ENCODE data around the gene BTBD2. TPM values are rescaled to one million over a fixed set of nuclear protein-coding genes. Genes with fewer than 3 reads are reported as not detected.
A peak's percentile ranks its signal among the peaks of the same experiment; 100 is the strongest.

Gene BTBD2
- total and polyA plus RNA-seq, 8 donors, result 63.1 to 112 (median 95.2) TPM

- intact Hi-C loops (cut with DNase I), result no loop called here
- H3K27me3 ChIP-seq, result no peaks in the 10 kb centered on the region
- no peak overlapping the region for H3K4me3 ChIP-seq
- H3K4me1 ChIP-seq, result no peaks in the 10 kb centered on the region
- peaks cover 0 to 99% of the 10 kb centered on the region in 2 donors for H3K36me3 ChIP-seq
- no peak for TF ChIP-seq CTCF (IDR thresholded peaks at IDR 0.05)
- no peak overlapping the region for H3K27ac ChIP-seq
- DNase-seq (no peak), ATAC-seq (no peak)
- no peaks in the 10 kb centered on the region for H3K9me3 ChIP-seq
Measured at GRCh38 chr19:1979017-1979416, 36.5 kb downstream of the BTBD2 start.

- Histone ChIP-seq H3K4me3 (no peak overlapping the region), H3K9me3 (no peaks in the 10 kb centered on the region), H3K27ac (no peak overlapping the region), H3K27me3 (no peaks in the 10 kb centered on the region), H3K36me3 (peaks cover 0 to 93% of the 10 kb centered on the region in 2 donors), H3K4me1 (no peaks in the 10 kb centered on the region)
- DNase-seq (no peak), ATAC-seq (no peak)
- TF ChIP-seq CTCF (IDR thresholded peaks at IDR 0.05), result no peak
- intact Hi-C loops (cut with DNase I), result no loop called here
Measured at GRCh38 chr19:1978346-1978894, 37.1 kb downstream of the BTBD2 start.

GRCh38 chr19:1977120-1977519 lies 38.4 kb downstream of the BTBD2 start:
- TF ChIP-seq CTCF (IDR thresholded peaks at IDR 0.05), result no peak
- no peak for ATAC-seq
- H3K36me3 ChIP-seq, result peaks cover 0 to 80% of the 10 kb centered on the region in 2 donors

GRCh38 chr19:1975162-1975480 lies 40.4 kb downstream of the BTBD2 start:
- no peak overlapping the region for H3K4me3 ChIP-seq
- intact Hi-C loops (cut with DNase I), result no loop called here
- H3K4me1 ChIP-seq, result no peaks in the 10 kb centered on the region
- no peaks in the 10 kb centered on the region for H3K9me3 ChIP-seq
- H3K27me3 ChIP-seq, result no peaks in the 10 kb centered on the region
- DNase-seq (peak in 3 of 4 donors; percentile 35 to 71 (median 43)), ATAC-seq (peak; percentile 38)
- no peak overlapping the region for H3K27ac ChIP-seq
- H3K36me3 ChIP-seq, result peaks cover 0 to 76% of the 10 kb centered on the region in 2 donors
- TF ChIP-seq CTCF (IDR thresholded peaks at IDR 0.05), result no peak

More at GRCh38 chr19:1977120-1977519, 38.4 kb downstream of the BTBD2 start:
- H3K4me1 ChIP-seq, result no peaks in the 10 kb centered on the region
- intact Hi-C loops (cut with DNase I), result no loop called here
- DNase-seq, result peak in 1 of 4 donors; percentile 48
- H3K4me3 ChIP-seq, result no peak overlapping the region
- H3K27me3 ChIP-seq, result no peaks in the 10 kb centered on the region
- H3K9me3 ChIP-seq, result no peaks in the 10 kb centered on the region
- H3K27ac ChIP-seq, result no peak overlapping the region

- Histone ChIP-seq H3K27me3 (no peaks in the 10 kb centered on the region), H3K4me3 (no peak overlapping the region), H3K36me3 (peaks cover 0 to 76% of the 10 kb centered on the region in 2 donors), H3K4me1 (no peaks in the 10 kb centered on the region), H3K9me3 (no peaks in the 10 kb centered on the region), H3K27ac (no peak overlapping the region)
- intact Hi-C loops (cut with DNase I), result no loop called here
- DNase-seq (peak in 1 of 4 donors; percentile 68), ATAC-seq (no peak)
- no peak for TF ChIP-seq CTCF (IDR thresholded peaks at IDR 0.05)
Measured at GRCh38 chr19:1974381-1975161, 40.9 kb downstream of the BTBD2 start.

Measured in left lung (tissue), 10 donors.